KMS-11 (cell line): ENCODE results near the gene SIRT2.

Experiments used
- H2AFZ ChIP-seq: fragments of 200-600 bp; sonication (generic); 2 replicates; pipeline ENCODE4 v1.6.1; 2016; ENCODE audit warnings: antibody characterized with exemption, mixed run types, low read depth
- H3K27ac ChIP-seq: fragments of 200-600 bp; sonication (generic); 2 replicates; pipeline ENCODE4 v1.6.1; 2016; ENCODE audit warnings: mild to moderate bottlenecking, mixed run types
- H3K27me3 ChIP-seq: fragments of 200-600 bp; sonication (generic); 2 replicates; pipeline ENCODE4 v1.6.1; 2017; ENCODE audit warnings: mild to moderate bottlenecking, low read depth, mixed run types, moderate library complexity; ENCODE audit not compliant: insufficient read depth
- H3K36me3 ChIP-seq: fragments of 200-600 bp; sonication (generic); 2 replicates; pipeline ENCODE4 v1.6.1; 2017; ENCODE audit warnings: mild to moderate bottlenecking, mixed run types; ENCODE audit not compliant: insufficient read depth
- H3K4me1 ChIP-seq: fragments of 200-600 bp; sonication (generic); 2 replicates; pipeline ENCODE4 v1.6.1; 2016; ENCODE audit warnings: mild to moderate bottlenecking, low read depth, mixed run types; ENCODE audit not compliant: poor library complexity, severe bottlenecking
- H3K4me2 ChIP-seq: fragments of 200-600 bp; sonication (generic); 2 replicates; pipeline ENCODE4 v1.7.0; 2016; ENCODE audit warnings: mild to moderate bottlenecking, mixed run types
- H3K4me3 ChIP-seq: fragments of 200-600 bp; sonication (generic); IDR thresholded peaks from 2 replicates; pipeline ENCODE4 v1.6.1; 2017; ENCODE audit warnings: low read depth, low read length, mixed read lengths; ENCODE audit not compliant: insufficient read depth
- H3K79me2 ChIP-seq: fragments of 200-600 bp; sonication (generic); 2 replicates; pipeline ENCODE4 v1.6.1; 2016; ENCODE audit warnings: low read depth, mixed run types; ENCODE audit not compliant: insufficient read depth
- H3K9ac ChIP-seq: fragments of 200-600 bp; sonication (generic); 2 replicates; pipeline ENCODE4 v1.6.1; 2016; ENCODE audit warnings: mild to moderate bottlenecking, mixed run types
- H4K20me1 ChIP-seq: fragments of 200-600 bp; sonication (generic); 2 replicates; pipeline ENCODE4 v1.6.1; 2016; ENCODE audit warnings: mild to moderate bottlenecking, mixed run types; ENCODE audit not compliant: insufficient read depth
- CTCF ChIP-seq: fragments of 200-600 bp; sonication (generic); conservative IDR thresholded peaks from 2 replicates; pipeline ENCODE4 v1.6.1; 2017; ENCODE audit warnings: low read depth, mild to moderate bottlenecking, antibody characterized with exemption, low read length, moderate library complexity, mixed read lengths

The SIRT2 gene

GRCh38 chr19:38917516-38917915 lies 18.1 kb upstream of the SIRT2 start:
- no peak for TF ChIP-seq CTCF
- Histone ChIP-seq H3K4me2 (no peak overlapping the region), H2AFZ (no peak overlapping the region), H3K27me3 (no peaks in the 10 kb centered on the region), H3K4me3 (no peak overlapping the region), H3K36me3 (no peaks in the 10 kb centered on the region), H3K4me1 (no peaks in the 10 kb centered on the region), H3K79me2 (no peaks in the 10 kb centered on the region), H3K9ac (no peak overlapping the region), H4K20me1 (no peaks in the 10 kb centered on the region), H3K27ac (no peak overlapping the region)

- H3K9ac ChIP-seq, result no peak overlapping the region
- H3K4me1 ChIP-seq, result no peaks in the 10 kb centered on the region
- H3K27me3 ChIP-seq, result no peaks in the 10 kb centered on the region
- no peak overlapping the region for H2AFZ ChIP-seq
- H4K20me1 ChIP-seq, result no peaks in the 10 kb centered on the region
- no peak overlapping the region for H3K4me2 ChIP-seq
- no peak overlapping the region for H3K27ac ChIP-seq
- no peak overlapping the region for H3K4me3 ChIP-seq
- no peak for TF ChIP-seq CTCF
- no peaks in the 10 kb centered on the region for H3K79me2 ChIP-seq
- no peaks in the 10 kb centered on the region for H3K36me3 ChIP-seq
Observed at GRCh38 chr19:38915329-38916321, 16.2 kb upstream of the SIRT2 start.

- Histone ChIP-seq H3K9ac (no peak overlapping the region), H4K20me1 (no peaks in the 10 kb centered on the region), H3K36me3 (no peaks in the 10 kb centered on the region), H3K27ac (no peak overlapping the region), H3K4me1 (no peaks in the 10 kb centered on the region), H3K4me3 (no peak overlapping the region), H2AFZ (no peak overlapping the region), H3K79me2 (no peaks in the 10 kb centered on the region), H3K4me2 (no peak overlapping the region), H3K27me3 (no peaks in the 10 kb centered on the region)
- no peak for TF ChIP-seq CTCF
Observed at GRCh38 chr19:38913958-38914357, 14.5 kb upstream of the SIRT2 start.

- no peaks in the 10 kb centered on the region for H3K4me1 ChIP-seq
- H3K36me3 ChIP-seq, result no peaks in the 10 kb centered on the region; the same call in 1 of the 2 replicates
- no peak overlapping the region for H3K27ac ChIP-seq
- no peak overlapping the region for H3K9ac ChIP-seq
- H3K4me2 ChIP-seq, result no peak overlapping the region
- no peaks in the 10 kb centered on the region for H3K79me2 ChIP-seq
- H3K4me3 ChIP-seq, result no peak overlapping the region
- no peaks in the 10 kb centered on the region for H3K27me3 ChIP-seq
- H2AFZ ChIP-seq, result no peak overlapping the region
- TF ChIP-seq CTCF, result no peak
- no peaks in the 10 kb centered on the region for H4K20me1 ChIP-seq
Observed at GRCh38 chr19:38912600-38913514, 13.4 kb upstream of the SIRT2 start.
